CD4-positive, alpha-beta T cell (primary cell): ENCODE results near the gene TBX19. TPM values are rescaled to one million over a fixed set of nuclear protein-coding genes. Genes with fewer than 3 reads are reported as not detected.
A peak's percentile ranks its signal among the peaks of the same experiment; 100 is the strongest.
"Not testable (repeated sequence)": the region's sequence is repeated elsewhere in the genome, so short reads cannot be mapped to it uniquely, and the experiment has no call there.

ENCODE experiments used
- ATAC-seq: fragments of 200-7000 bp; cut with Tn5 transposase; one replicate; pipeline ENCODE4 v1.10.0; 2022; ENCODE audit warnings: mild to moderate bottlenecking; ENCODE audit not compliant: poor library complexity
- CTCF ChIA-PET: fragments of 350-600 bp; sonication (Branson Sonifier 250); formaldehyde crosslinking; loops from one replicate; lab custom pipeline; 2021; ENCODE audit warnings: antibody characterized with exemption, inconsistent platforms; lab: Charles Lee
- POLR2A ChIA-PET: fragments of 350-600 bp; sonication (Branson Sonifier 250); formaldehyde crosslinking; loops from one replicate; lab custom pipeline; 2021; ENCODE audit warnings: antibody characterized with exemption, inconsistent platforms; lab: Charles Lee
- DNase-seq, 14 experiments: peaks; one replicate each; pipeline ENCODE4 v3.0.0-alpha.2; 2013 to 2020; ENCODE audit warnings: mixed read lengths in 2 of 14
- H3K27ac ChIP-seq, 2 donors: one replicate each; pipeline versions ENCODE4 v1.5.1 to v1.7.0; 2013; ENCODE audit warnings: low read length in 2 of 2, low read depth in 1 of 2, mild to moderate bottlenecking in 1 of 2
- H3K27me3 ChIP-seq, 2 experiments: 1 replicate in 1 of 2; 2 replicates in 1 of 2; pipeline versions ENCODE4 v1.6.1 to v1.7.0; 2013; ENCODE audit warnings: low read length in 2 of 2, control low read depth in 1 of 2, mild to moderate bottlenecking in 1 of 2, moderate library complexity in 1 of 2; ENCODE audit not compliant: insufficient read depth in 2 of 2, control insufficient read depth in 1 of 2
- H3K36me3 ChIP-seq: one replicate; pipeline ENCODE4 v1.6.1; 2013; ENCODE audit warnings: low read length, control low read depth; ENCODE audit not compliant: insufficient read depth
- H3K4me1 ChIP-seq: one replicate; pipeline ENCODE4 v1.6.1; 2013; ENCODE audit warnings: low read length, control low read depth; ENCODE audit not compliant: insufficient read depth
- H3K4me3 ChIP-seq: one replicate; pipeline ENCODE4 v1.5.1; 2013; ENCODE audit warnings: mild to moderate bottlenecking, low read length, moderate library complexity
- H3K9me3 ChIP-seq, 2 experiments: 1 replicate in 1 of 2; 2 replicates in 1 of 2; pipeline versions ENCODE4 v1.6.1 to v1.7.0; 2013; ENCODE audit warnings: low read length in 2 of 2, mild to moderate bottlenecking in 2 of 2, control low read depth in 1 of 2, moderate library complexity in 1 of 2; ENCODE audit not compliant: control insufficient read depth in 1 of 2, insufficient read depth in 1 of 2
- H3K27ac Mint-ChIP-seq: one replicate; pipeline ENCODE4 v1.8.0; 2020; ENCODE audit warnings: mixed read lengths
- H3K27me3 Mint-ChIP-seq: one replicate; pipeline ENCODE4 v1.8.0; 2021; ENCODE audit warnings: mixed read lengths
- H3K36me3 Mint-ChIP-seq: one replicate; pipeline ENCODE4 v1.8.0; 2021; ENCODE audit warnings: low read depth, mixed read lengths
- H3K4me1 Mint-ChIP-seq: one replicate; pipeline ENCODE4 v1.8.0; 2021; ENCODE audit warnings: low read depth, mixed read lengths
- H3K4me3 Mint-ChIP-seq: one replicate; pipeline ENCODE4 v1.8.0; 2020; ENCODE audit warnings: mild to moderate bottlenecking, mixed read lengths
- H3K9me3 Mint-ChIP-seq: one replicate; pipeline ENCODE4 v1.8.0; 2020; ENCODE audit warnings: mixed read lengths
- intact Hi-C, 2 experiments: fragments of 100-400 bp; cut with DNase I in 1 of 2; cut with micrococcal nuclease in 1 of 2; formaldehyde crosslinking; loops; one replicate each; pipeline versions ENCODE4 v1.15.1 to v1.9.0; 2023 to 2025; cut with DNase I, micrococcal nuclease
- total RNA-seq, 174 experiments: library from RNA in 2 of 174; stranded (reverse) in 2 of 174; gene quantifications; one replicate each; pipeline ENCODE4 v1.2.3 and lab custom pipeline; 2021 to 2026
- TF ChIP-seq, protein P1 (sequence below): fragments of 200-600 bp; IDR thresholded peaks from one replicate; pipeline ENCODE4 v1.8.0; 2022; ENCODE audit warnings: antibody characterized with exemption, mild to moderate bottlenecking

The TBX19 gene
- total RNA-seq, 2 experiments from 2014 or later, result 1.6 to 1.8 TPM

DNA sequence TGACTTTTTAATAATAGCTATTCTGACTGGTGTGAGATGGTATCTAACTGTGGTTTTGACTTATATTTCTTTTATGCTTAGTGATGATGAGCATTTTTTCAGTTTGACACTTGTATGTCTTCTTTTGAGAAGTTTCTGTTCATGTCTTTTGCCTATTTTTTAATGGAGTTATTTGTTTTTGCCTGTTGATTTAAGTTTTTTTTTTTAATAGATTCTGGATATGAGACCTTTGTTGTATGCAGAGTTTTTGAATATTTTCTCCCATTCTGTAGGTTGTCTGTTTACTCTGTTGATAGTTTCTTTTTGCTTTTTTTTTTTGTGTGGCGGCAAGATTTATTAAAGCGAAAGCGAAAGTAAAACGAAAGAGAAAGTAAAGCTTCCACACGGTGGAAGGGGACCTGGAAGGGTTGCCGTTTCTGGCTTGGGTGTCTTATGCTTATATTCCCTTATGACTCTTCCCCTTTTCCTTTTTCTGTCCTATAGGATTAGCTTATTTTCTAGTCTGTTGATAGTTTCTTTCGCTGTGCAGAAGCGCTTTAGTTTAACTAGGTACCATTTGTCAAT is 67.6 kb downstream of the TBX19 start:
- H3K4me1 Mint-ChIP-seq, result peaks cover 33% of the 10 kb centered on the region
- H3K36me3 Mint-ChIP-seq, result peaks cover 7% of the 10 kb centered on the region
- Histone ChIP-seq H3K4me3 (peak overlapping the region; percentile 52), H3K27me3 (no peaks in the 10 kb centered on the region), H3K36me3 (no peaks in the 10 kb centered on the region), H3K9me3 (no peaks in the 10 kb centered on the region), H3K4me1 (peaks cover 9% of the 10 kb centered on the region), H3K27ac (no peak overlapping the region)
- peak overlapping the region; percentile 92 for H3K27ac Mint-ChIP-seq
- H3K4me3 Mint-ChIP-seq, result peak overlapping the region; percentile 94
- TF ChIP-seq, protein P1, sequence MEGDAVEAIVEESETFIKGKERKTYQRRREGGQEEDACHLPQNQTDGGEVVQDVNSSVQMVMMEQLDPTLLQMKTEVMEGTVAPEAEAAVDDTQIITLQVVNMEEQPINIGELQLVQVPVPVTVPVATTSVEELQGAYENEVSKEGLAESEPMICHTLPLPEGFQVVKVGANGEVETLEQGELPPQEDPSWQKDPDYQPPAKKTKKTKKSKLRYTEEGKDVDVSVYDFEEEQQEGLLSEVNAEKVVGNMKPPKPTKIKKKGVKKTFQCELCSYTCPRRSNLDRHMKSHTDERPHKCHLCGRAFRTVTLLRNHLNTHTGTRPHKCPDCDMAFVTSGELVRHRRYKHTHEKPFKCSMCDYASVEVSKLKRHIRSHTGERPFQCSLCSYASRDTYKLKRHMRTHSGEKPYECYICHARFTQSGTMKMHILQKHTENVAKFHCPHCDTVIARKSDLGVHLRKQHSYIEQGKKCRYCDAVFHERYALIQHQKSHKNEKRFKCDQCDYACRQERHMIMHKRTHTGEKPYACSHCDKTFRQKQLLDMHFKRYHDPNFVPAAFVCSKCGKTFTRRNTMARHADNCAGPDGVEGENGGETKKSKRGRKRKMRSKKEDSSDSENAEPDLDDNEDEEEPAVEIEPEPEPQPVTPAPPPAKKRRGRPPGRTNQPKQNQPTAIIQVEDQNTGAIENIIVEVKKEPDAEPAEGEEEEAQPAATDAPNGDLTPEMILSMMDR, result no peak
- H3K9me3 Mint-ChIP-seq, result no peaks in the 10 kb centered on the region
- ChIA-PET POLR2A (interaction anchor here (1.1 to 1.4 kb wide), 2 partner anchors 15 to 1020 kb away, joined by 3 read pairs; partner anchors contain the start of genes BLZF1 and NME7), CTCF (interaction anchor here (2.0 kb wide), 1 partner anchor 15 kb away, joined by 9 read pairs; no protein-coding TSS in a partner anchor)
- ATAC-seq (peak; percentile 58), DNase-seq (peak in 5 of 14 experiments; percentile 7 to 77 (median 70))
- intact Hi-C loops, result loop anchor here (5.0 to 10.0 kb wide), 2 partner anchors 757 to 1724 kb away; partner anchors contain the start of genes ATP1B1 (in 2 of the 2) and KIFAP3 (in 1 of the 2)
- no peaks in the 10 kb centered on the region for H3K27me3 Mint-ChIP-seq

DNA sequence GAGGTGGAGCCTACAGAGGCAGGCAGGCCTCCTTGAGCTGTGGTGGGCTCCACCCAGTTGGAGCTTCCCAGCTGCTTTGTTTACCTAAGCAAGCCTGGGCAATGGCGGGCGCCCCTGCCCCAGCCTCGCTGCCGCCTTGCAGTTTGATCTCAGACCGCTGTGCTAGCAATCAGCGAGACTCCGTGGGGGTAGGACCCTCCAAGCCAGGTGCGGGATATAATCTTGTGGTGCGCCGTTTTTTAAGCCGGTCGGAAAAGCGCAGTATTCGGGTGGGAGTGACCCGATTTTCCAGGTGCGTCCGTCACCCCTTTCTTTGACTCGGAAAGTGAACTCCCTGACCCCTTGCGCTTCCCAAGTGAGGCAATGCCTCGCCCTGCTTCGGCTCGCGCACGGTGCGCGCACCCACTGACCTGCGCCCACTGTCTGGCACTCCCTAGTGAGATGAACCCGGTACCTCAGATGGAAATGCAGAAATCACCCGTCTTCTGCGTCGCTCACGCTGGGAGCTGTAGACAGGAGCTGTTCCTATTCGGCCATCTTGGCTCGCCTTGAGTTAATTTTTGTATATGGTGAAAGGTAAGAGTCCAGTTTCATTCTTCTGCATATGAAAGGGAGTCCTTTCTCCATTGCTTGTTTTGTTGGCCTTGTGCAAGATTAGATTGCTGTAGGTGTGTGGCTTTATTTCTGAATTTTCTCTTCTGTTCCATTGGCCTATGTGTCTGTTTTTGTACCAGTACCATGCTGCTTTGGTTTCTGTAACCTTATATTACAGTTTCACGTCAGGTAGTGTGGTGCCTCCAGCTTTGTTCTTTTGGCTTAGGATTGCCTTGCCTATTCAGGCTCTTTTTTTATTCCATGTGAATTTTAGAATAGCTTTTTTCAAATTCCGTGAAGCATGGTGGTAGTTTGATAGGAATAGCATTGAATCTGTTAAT is 73.9 kb downstream of the TBX19 start:
- intact Hi-C loops, H3K4me3 ChIP-seq, POLR2A ChIA-PET, H3K27ac ChIP-seq, H3K4me1 Mint-ChIP-seq, H3K36me3 Mint-ChIP-seq, H3K9me3 ChIP-seq, CTCF ChIA-PET, DNase-seq, H3K9me3 Mint-ChIP-seq, H3K27me3 Mint-ChIP-seq, H3K4me3 Mint-ChIP-seq, H3K36me3 ChIP-seq, H3K27me3 ChIP-seq, H3K27ac Mint-ChIP-seq, ATAC-seq, H3K4me1 ChIP-seq: not testable (repeated sequence)

DNA sequence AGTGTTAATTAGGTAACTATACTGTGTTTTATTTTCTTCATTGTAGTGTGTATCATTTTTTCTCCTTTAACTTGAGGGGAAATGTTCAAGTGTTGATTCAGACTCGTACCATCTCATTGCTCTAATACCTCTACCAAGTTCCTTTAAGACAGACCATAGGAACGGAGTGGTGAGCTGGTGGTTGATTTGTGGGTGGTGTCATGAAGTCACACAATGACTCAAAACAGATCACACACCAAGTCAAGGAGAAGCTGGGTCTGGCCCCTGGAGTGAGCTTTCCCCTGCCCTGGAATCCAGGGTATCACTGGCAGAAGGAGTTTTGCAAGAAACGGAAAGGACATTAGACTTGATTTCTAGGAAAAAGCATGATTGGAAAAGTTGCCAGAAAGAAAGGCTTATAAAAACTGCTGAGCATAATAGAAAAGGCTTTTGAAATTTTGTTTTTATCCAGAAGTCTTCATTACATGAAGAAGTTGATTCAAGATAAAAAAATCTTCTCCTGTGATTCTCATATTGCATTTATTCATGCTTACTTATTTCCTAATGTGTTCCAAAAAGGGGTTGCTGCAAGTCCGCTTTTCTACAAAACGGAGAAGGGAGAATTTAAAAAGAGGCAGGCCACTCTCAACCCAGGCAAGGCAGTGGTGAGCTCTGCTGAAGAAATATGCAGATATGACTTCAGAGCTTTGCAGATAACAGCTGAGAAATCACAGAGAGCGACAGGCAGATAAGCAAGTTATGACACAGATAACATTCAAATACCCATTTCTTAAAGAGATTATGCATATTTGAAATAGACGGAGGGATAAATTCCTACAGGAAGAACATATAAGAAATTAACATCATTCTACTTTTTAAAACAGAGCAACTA is 79.7 kb downstream of the TBX19 start:
- H3K27me3 Mint-ChIP-seq, result no peaks in the 10 kb centered on the region
- ATAC-seq (no peak), DNase-seq (peak in 1 of 14 experiments; percentile 61)
- ChIA-PET POLR2A (no interaction called here), CTCF (interaction anchor here (0.7 to 1.4 kb wide), 2 partner anchors 18 to 80 kb away, joined by 3 to 6 read pairs; no protein-coding TSS in a partner anchor)
- Histone ChIP-seq H3K9me3 (no peaks in the 10 kb centered on the region), H3K4me3 (no peak overlapping the region), H3K36me3 (no peaks in the 10 kb centered on the region), H3K27me3 (no peaks in the 10 kb centered on the region), H3K4me1 (peaks cover 40% of the 10 kb centered on the region), H3K27ac (no peak overlapping the region)
- intact Hi-C loops, result loop anchor here in 1 of 2 experiments (10.0 kb wide), 1 partner anchor 126 kb away; no protein-coding TSS in a partner anchor
- peaks cover 22% of the 10 kb centered on the region for H3K4me1 Mint-ChIP-seq
- H3K27ac Mint-ChIP-seq, result no peak overlapping the region
- no peak overlapping the region for H3K4me3 Mint-ChIP-seq
- H3K9me3 Mint-ChIP-seq, result no peaks in the 10 kb centered on the region
- H3K36me3 Mint-ChIP-seq, result no peaks in the 10 kb centered on the region
- TF ChIP-seq, protein P1, result no peak
